ENCODE measurements around the gene DHX58. TPM values are rescaled to one million over a fixed set of nuclear protein-coding genes. Genes with fewer than 3 reads are reported as not detected.
A peak's percentile ranks its signal among the peaks of the same experiment; 100 is the strongest.

DHX58 gene
- total and polyA plus RNA-seq, 2 of the 4 experiments (the other 2 are of a cell fraction) = 1.1 to 2.8 TPM

DNA sequence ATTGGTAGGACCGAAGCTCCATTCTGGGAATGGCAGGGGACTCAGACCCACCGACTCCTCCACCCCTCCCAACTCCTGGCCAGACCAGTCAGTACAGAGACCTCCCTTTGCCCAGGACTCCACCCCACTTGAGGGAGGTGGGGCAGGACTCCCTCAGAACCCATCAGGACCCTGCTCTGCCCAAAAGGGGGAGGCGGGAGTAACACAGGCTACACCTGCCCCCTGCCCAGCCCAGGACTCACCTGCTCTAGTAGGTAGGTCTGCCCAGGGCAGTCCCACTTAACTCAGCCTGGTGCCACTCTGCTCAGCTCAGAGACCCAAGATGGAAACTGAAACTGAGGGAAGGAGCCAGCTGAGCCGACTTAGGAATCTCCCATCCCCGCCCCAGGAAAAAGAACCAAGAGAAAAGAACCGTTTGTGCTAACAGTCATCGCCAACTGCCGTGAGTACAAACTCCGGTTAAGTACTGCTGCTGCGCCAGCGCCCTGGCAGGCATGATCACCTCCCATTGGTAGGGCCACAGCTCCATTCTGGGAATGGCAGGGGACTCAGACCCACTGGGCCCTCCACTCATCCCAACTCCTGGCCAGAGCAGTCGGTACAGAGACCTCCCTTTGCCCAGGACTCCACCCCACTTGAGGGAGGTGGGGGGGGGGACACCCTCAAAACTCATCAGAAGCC, 503 bp downstream of the DHX58 start:
- 0 out of 2 replicates have a peak overlapping the region, but pooled peaks have one; percentile 29 for H3K23ac ChIP-seq (ENCODE audit: low read depth, low read length)
- dilution Hi-C loops (cut with HindIII; ENCODE audit: low sequenced_read_pairs, unreplicated experiment) (no loop called here), intact Hi-C loops (cut with micrococcal nuclease) (no loop called here), in situ Hi-C loops (cut with MboI; ENCODE audit: low sequenced_read_pairs) (loop anchor here (5.0 kb wide), 2 partner anchors 85 to 145 kb away; partner anchors contain the start of gene CNP)
- no peak overlapping the region for H3K18ac ChIP-seq (ENCODE audit: low read depth, low read length)
- WGBS, 2 experiments (ENCODE audit: extremely low coverage in 2 of 2, insufficient read length in 1 of 2) = 92% methylated on average over 6 of the region's 12 CpGs; no CpG with 5 or more reads in 1 of the 2 experiments
- no peaks in the 10 kb centered on the region for H3K79me1 ChIP-seq (ENCODE audit: low read depth in 1 of 2, low read length in 2 of 2)
- TF ChIP-seq MAZ (IDR thresholded peaks at IDR 0.05; ENCODE audit: borderline replicate concordance, low read depth, low read length) (no peak), NFE2L2 (IDR thresholded peaks at IDR 0.05; ENCODE audit: low read depth, low read length) (no peak), MXI1 (IDR thresholded peaks at IDR 0.05; ENCODE audit: borderline replicate concordance, low read depth, low read length) (no peak)
- H2AFZ ChIP-seq (replicated peaks; ENCODE audit: low read length, poor library complexity) = peak overlapping the region; percentile 90
- H3K9ac ChIP-seq (ENCODE audit: low read depth, low read length) = peak overlapping the region; percentile 25
- peak overlapping the region; percentile 83 to 97 for H4K8ac ChIP-seq (ENCODE audit: low read depth in 2 of 2, low read length in 2 of 2)
- ChIA-PET POLR2A (ENCODE audit: unreplicated experiment) (no interaction called here), CTCF (interaction anchor here (0.8 kb wide), 1 partner anchor 87 kb away, joined by 3 read pairs; no protein-coding TSS in a partner anchor)
- no peaks in the 10 kb centered on the region for H3K9me3 ChIP-seq (ENCODE audit: control insufficient read depth, insufficient read depth, low read length)
- no peak overlapping the region for H2BK20ac ChIP-seq (ENCODE audit: low read depth, low read length)
- no TSS peak for BruUV-seq (replicated peaks)
- peaks cover 4% of the 10 kb centered on the region; the same call in 1 of the 2 replicates for H3K9me1 ChIP-seq (ENCODE audit: insufficient read depth, low read length)
- ATAC-seq (ENCODE audit: low read depth) = peak; percentile 45
- peak overlapping the region; percentile 19 for H3K27ac ChIP-seq (ENCODE audit: insufficient read depth, low read length)
- peak overlapping the region; percentile 68 for H3K4me2 ChIP-seq (ENCODE audit: low read depth, low read length)
- no peak overlapping the region; the same call in 1 of the 2 replicates for H2BK120ac ChIP-seq (ENCODE audit: low read depth, low read length)
- no peaks in the 10 kb centered on the region for H3K27me3 ChIP-seq (ENCODE audit: control insufficient read depth, insufficient read depth, low read length)
- peak overlapping the region; percentile 55 for H3K4ac ChIP-seq (ENCODE audit: low read depth, low read length)
- peak overlapping the region; percentile 70 for H4K91ac ChIP-seq (ENCODE audit: insufficient read depth, low read depth, low read length)
- H2AK9ac ChIP-seq (replicated peaks; ENCODE audit: low read depth, low read length, poor library complexity) = peak overlapping the region; percentile 97
- peak overlapping the region; percentile 64; the same call in 1 of the 2 replicates for H3K14ac ChIP-seq (replicated peaks; ENCODE audit: low read depth, low read length)
- peak overlapping the region; percentile 37 for H3K4me3 ChIP-seq (ENCODE audit: insufficient read depth, low read depth, low read length)
- peak overlapping the region; percentile 82 for H2AK5ac ChIP-seq (ENCODE audit: low read depth, low read length)
- peak overlapping the region; percentile 36 for H2BK5ac ChIP-seq (ENCODE audit: low read depth, low read length, poor library complexity, severe bottlenecking)
- no peak overlapping the region for H3K56ac ChIP-seq (ENCODE audit: extremely low read depth, insufficient read depth, low read length)
- H3K36me3 ChIP-seq (ENCODE audit: control insufficient read depth, insufficient read depth, low read length) = peaks cover 12% of the 10 kb centered on the region; the same call in 1 of the 2 replicates
- peak; percentile 17 for DNase-seq
- H4K20me1 ChIP-seq (ENCODE audit: insufficient read depth, low read length) = no peaks in the 10 kb centered on the region
- peak overlapping the region; percentile 81 for H4K5ac ChIP-seq (ENCODE audit: low read depth, low read length)
- H3K4me1 ChIP-seq (ENCODE audit: control insufficient read depth, insufficient read depth, low read length) = peaks cover 6% of the 10 kb centered on the region; the same call in 1 of the 2 replicates
- no peak overlapping the region for H2BK15ac ChIP-seq (ENCODE audit: low read depth, low read length)
